ENCODE data around the gene APOBEC3G. TPM values are rescaled to one million over a fixed set of nuclear protein-coding genes. Genes with fewer than 3 reads are reported as not detected.

APOBEC3G gene
- total RNA-seq, 1 experiment from 2014 or later: 9.5 TPM

DNA sequence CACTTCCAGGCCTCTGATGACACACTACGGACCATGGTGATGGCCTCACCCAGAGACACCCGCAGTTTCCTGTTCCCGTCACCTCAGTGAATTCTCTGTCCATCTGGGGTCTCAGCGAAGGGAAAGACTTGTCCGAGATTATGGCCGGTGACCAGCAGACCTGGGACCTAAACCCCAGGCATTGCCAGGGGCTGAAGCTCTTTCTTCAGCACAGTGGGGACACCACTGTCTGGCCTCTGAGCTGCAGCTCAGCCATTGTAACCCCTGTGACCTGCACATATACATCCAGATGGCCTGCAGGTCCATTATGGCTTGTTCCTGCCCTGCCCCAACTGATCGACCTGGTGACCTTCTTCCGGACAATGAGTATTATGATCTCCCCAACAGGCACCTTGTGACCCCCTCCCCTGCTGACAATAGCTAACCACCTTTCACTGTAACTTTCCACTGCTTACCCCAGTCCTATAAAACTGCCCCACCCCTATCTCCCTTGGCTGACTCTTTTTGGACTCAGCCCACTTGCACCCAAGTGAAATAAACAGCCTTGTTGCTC, 53.2 kb downstream of the APOBEC3G start:
- Histone ChIP-seq H3K27ac (no peak overlapping the region), H3K9me2 (ENCODE audit: insufficient read depth) (no peaks in the 10 kb centered on the region), H3K79me2 (ENCODE audit: low read depth) (no peaks in the 10 kb centered on the region), H2AFZ (no peak overlapping the region), H4K20me1 (ENCODE audit: insufficient read depth) (no peaks in the 10 kb centered on the region), H3K4me2 (no peak overlapping the region), H3F3A (ENCODE audit: insufficient read depth, low read depth) (peaks cover 1% of the 10 kb centered on the region; the same call in 1 of the 2 replicates), H3K4me3 (no peak overlapping the region), H3K36me3 (ENCODE audit: low read depth) (no peaks in the 10 kb centered on the region), H3K27me3 (ENCODE audit: insufficient read depth, low read depth) (no peaks in the 10 kb centered on the region), H3K9me3 (ENCODE audit: insufficient read depth, low read depth) (no peaks in the 10 kb centered on the region), H3K4me1 (replicated peaks; ENCODE audit: insufficient read depth) (peaks cover 7% of the 10 kb centered on the region)
- POLR2A ChIA-PET (ENCODE audit: unreplicated experiment): no interaction called here
- no peak for DNase-seq
- intact Hi-C loops (cut with micrococcal nuclease; ENCODE audit: unreplicated experiment): loop anchor here (10.0 kb wide), 1 partner anchor 1075 kb away; the partner anchor contains the start of gene PICK1
- CTCF ChIA-PET: interaction anchor here (0.7 kb wide), 1 partner anchor 399 kb away, joined by 4 read pairs; no protein-coding TSS in a partner anchor
- no TSS peak for BruUV-seq (replicated peaks)
- TF ChIP-seq CTCF (conservative IDR thresholded peaks at IDR 0.05) (no peak), EZH2 (IDR thresholded peaks at IDR 0.05; ENCODE audit: low read depth) (no peak)

- no peak for DNase-seq
- H3K4me1 ChIP-seq (replicated peaks; ENCODE audit: insufficient read depth): peaks cover 7% of the 10 kb centered on the region
- H3K4me2 ChIP-seq: no peak overlapping the region
- H3K36me3 ChIP-seq (ENCODE audit: low read depth): no peaks in the 10 kb centered on the region
- no peak overlapping the region for H2AFZ ChIP-seq
- ChIA-PET CTCF (interaction anchor here (0.6 kb wide), 1 partner anchor 28 kb away, joined by 4 read pairs; no protein-coding TSS in a partner anchor), POLR2A (ENCODE audit: unreplicated experiment) (no interaction called here)
- peaks cover 7% of the 10 kb centered on the region; the same call in 1 of the 2 replicates for H3F3A ChIP-seq (ENCODE audit: insufficient read depth, low read depth)
- no peaks in the 10 kb centered on the region for H3K9me2 ChIP-seq (ENCODE audit: insufficient read depth)
- BruUV-seq (replicated peaks): no TSS peak
- H3K9me3 ChIP-seq (ENCODE audit: insufficient read depth, low read depth): no peaks in the 10 kb centered on the region
- H3K4me3 ChIP-seq: no peak overlapping the region
- no peaks in the 10 kb centered on the region for H4K20me1 ChIP-seq (ENCODE audit: insufficient read depth)
- intact Hi-C loops (cut with micrococcal nuclease; ENCODE audit: unreplicated experiment): loop anchor here (10.0 kb wide), 1 partner anchor 1076 kb away; the partner anchor contains the start of gene PICK1
- H3K27me3 ChIP-seq (ENCODE audit: insufficient read depth, low read depth): no peaks in the 10 kb centered on the region
- H3K79me2 ChIP-seq (ENCODE audit: low read depth): no peaks in the 10 kb centered on the region
- H3K27ac ChIP-seq: no peak overlapping the region
- TF ChIP-seq CTCF (conservative IDR thresholded peaks at IDR 0.05): no peak
- no peak for TF ChIP-seq EZH2 (IDR thresholded peaks at IDR 0.05; ENCODE audit: low read depth)
Measured at GRCh38 chr22:39130892-39131855, 54.1 kb downstream of the APOBEC3G start.

DNA sequence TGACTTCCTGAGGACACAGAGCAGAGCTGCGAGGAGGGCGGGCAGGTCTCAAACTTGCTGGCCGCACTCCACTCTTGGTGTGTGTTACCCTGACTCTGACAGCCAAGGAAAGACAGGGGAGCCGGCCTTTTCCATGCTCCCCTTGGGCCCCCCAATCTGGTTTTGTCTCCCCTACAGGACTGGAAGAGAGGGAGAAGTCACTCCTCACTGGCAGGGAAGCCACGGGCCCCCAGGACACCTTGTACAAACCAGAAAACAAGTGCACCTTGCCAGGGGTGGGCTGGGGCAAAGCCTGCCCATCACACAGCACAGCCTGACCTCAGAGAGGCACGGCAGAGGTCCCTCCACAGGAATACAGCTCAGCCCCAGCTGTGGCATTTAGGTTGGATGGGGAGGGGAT, 55.2 kb downstream of the APOBEC3G start:
- H2AFZ ChIP-seq: no peak overlapping the region
- CTCF ChIA-PET: no interaction called here
- H3K79me2 ChIP-seq (ENCODE audit: low read depth): no peaks in the 10 kb centered on the region
- peaks cover 7% of the 10 kb centered on the region for H3K4me1 ChIP-seq (replicated peaks; ENCODE audit: insufficient read depth)
- POLR2A ChIA-PET (ENCODE audit: unreplicated experiment): no interaction called here
- intact Hi-C loops (cut with micrococcal nuclease; ENCODE audit: unreplicated experiment): loop anchor here (10.0 kb wide), 1 partner anchor 1077 kb away; the partner anchor contains the start of gene PICK1
- H3F3A ChIP-seq (ENCODE audit: insufficient read depth, low read depth): peaks cover 7% of the 10 kb centered on the region; the same call in 1 of the 2 replicates
- no peak overlapping the region for H3K4me3 ChIP-seq
- H3K4me2 ChIP-seq: no peak overlapping the region
- no peaks in the 10 kb centered on the region for H3K9me2 ChIP-seq (ENCODE audit: insufficient read depth)
- H3K9me3 ChIP-seq (ENCODE audit: insufficient read depth, low read depth): no peaks in the 10 kb centered on the region
- no peaks in the 10 kb centered on the region for H3K36me3 ChIP-seq (ENCODE audit: low read depth)
- TF ChIP-seq CTCF (conservative IDR thresholded peaks at IDR 0.05) (no peak), EZH2 (IDR thresholded peaks at IDR 0.05; ENCODE audit: low read depth) (no peak)
- DNase-seq: no peak
- BruUV-seq (replicated peaks): no TSS peak
- no peaks in the 10 kb centered on the region for H4K20me1 ChIP-seq (ENCODE audit: insufficient read depth)
- no peaks in the 10 kb centered on the region for H3K27me3 ChIP-seq (ENCODE audit: insufficient read depth, low read depth)
- H3K27ac ChIP-seq: no peak overlapping the region
